Panc1 (cell line): ENCODE data around the gene SLC22A15. TPM values are rescaled to one million over a fixed set of nuclear protein-coding genes. Genes with fewer than 3 reads are reported as not detected.

ENCODE experiments used
- ATAC-seq: fragments of 200-7000 bp; cut with Tn5 transposase; 2 replicates; pipeline ENCODE4 v1.9.1; 2020; ENCODE audit warnings: mild to moderate bottlenecking, moderate library complexity
- BruUV-seq: library from RNA; stranded (reverse); fragments of 400-500 nt; replicated peaks from 2 replicates; lab custom pipeline; 2021; lab: Mats Ljungman, UMichigan
- CTCF ChIA-PET: fragments of 300-600 bp; sonication (Branson Sonifier 250); formaldehyde crosslinking; loops from one replicate; lab custom pipeline; 2022; ENCODE audit warnings: antibody characterized with exemption; lab: Charles Lee
- POLR2A ChIA-PET: fragments of 300-600 bp; sonication (Branson Sonifier 250); formaldehyde crosslinking; loops from one replicate; lab custom pipeline; 2022; ENCODE audit warnings: antibody characterized with exemption; lab: Charles Lee
- DNase-seq: peaks from one replicate; pipeline ENCODE4 v3.0.0-alpha.2; 2010; ENCODE audit warnings: low read depth, low spot score
- H3K27ac ChIP-seq: 2 replicates; pipeline ENCODE4 v1.5.1; 2011; ENCODE audit warnings: mild to moderate bottlenecking, low read length, inconsistent platforms
- H3K27me3 ChIP-seq: fragments of 200-500 bp; sonication (Bioruptor generic); 2 replicates; pipeline ENCODE4 v1.6.0; 2014; ENCODE audit warnings: low read length, inconsistent platforms; ENCODE audit not compliant: control insufficient read depth, insufficient read depth
- H3K36me3 ChIP-seq: fragments of 200-500 bp; sonication (Bioruptor generic); 2 replicates; pipeline ENCODE4 v1.5.1; 2014; ENCODE audit warnings: inconsistent platforms, mild to moderate bottlenecking, low read length, moderate library complexity; ENCODE audit not compliant: control insufficient read depth, insufficient read depth
- H3K4me1 ChIP-seq: 2 replicates; pipeline ENCODE4 v1.5.1; 2011; ENCODE audit warnings: inconsistent platforms, mild to moderate bottlenecking, low read length, moderate library complexity; ENCODE audit not compliant: control insufficient read depth, insufficient read depth
- H3K4me3 ChIP-seq, 2 experiments: 2 replicates each; pipeline ENCODE4 v1.5.1; 2011 to 2012; ENCODE audit warnings: low read depth in 2 of 2, low read length in 2 of 2, mild to moderate bottlenecking in 2 of 2, inconsistent platforms in 1 of 2, moderate library complexity in 1 of 2
- H3K9me3 ChIP-seq: fragments of 200-500 bp; sonication (Bioruptor generic); 2 replicates; pipeline ENCODE4 v1.5.1; 2014; ENCODE audit warnings: low read depth, mild to moderate bottlenecking, inconsistent platforms, low read length, moderate library complexity; ENCODE audit not compliant: control insufficient read depth, insufficient read depth
- POLR2AphosphoS5 ChIP-seq: IDR thresholded peaks from 2 replicates; pipeline ENCODE4 v1.6.1; 2012; ENCODE audit warnings: mild to moderate bottlenecking, low read depth, low read length, moderate library complexity
- SIN3A ChIP-seq: IDR thresholded peaks from 2 replicates; pipeline ENCODE4 v1.6.1; 2012; ENCODE audit warnings: low read depth, mild to moderate bottlenecking, low read length, moderate library complexity, borderline replicate concordance; ENCODE audit not compliant: insufficient read depth
- TCF7L2 ChIP-seq: IDR thresholded peaks from 2 replicates; pipeline ENCODE4 v1.6.1; 2011; ENCODE audit warnings: mild to moderate bottlenecking, low read depth, low read length, inconsistent platforms
- in situ Hi-C: cut with HindIII; loops from 2 replicates; pipeline ENCODE4 v1.10.0; 2016; ENCODE audit warnings: low sequenced_read_pairs, low pct_unique_long_range_greater_than_20kb
- intact Hi-C: fragments of 100-400 bp; cut with micrococcal nuclease; formaldehyde crosslinking; loops from one replicate; pipeline ENCODE4 v1.10.0; 2022; ENCODE audit not compliant: unreplicated experiment
- total RNA-seq: library from RNA; stranded (reverse); gene quantifications from one replicate; pipeline ENCODE4 v1.2.1, GENCODE V29; 2021; ENCODE audit not compliant: unreplicated experiment
- TF ChIP-seq, protein P1 (sequence below), 2 experiments: IDR thresholded peaks; 2 replicates each; pipeline ENCODE4 v1.6.1; 2011 to 2012; ENCODE audit warnings: low read depth in 2 of 2, control low read depth in 1 of 2, low read length in 1 of 2, mild to moderate bottlenecking in 1 of 2, moderate library complexity in 1 of 2; ENCODE audit not compliant: insufficient read depth in 1 of 2
- TF ChIP-seq, protein P2 (sequence below): fragments of 450-650 bp; IDR thresholded peaks from 2 replicates; pipeline ENCODE4 v1.5.1; 2017; ENCODE audit warnings: mild to moderate bottlenecking

The SLC22A15 gene
- total RNA-seq, 1 experiment from 2014 or later, result 0.21 TPM

DNA sequence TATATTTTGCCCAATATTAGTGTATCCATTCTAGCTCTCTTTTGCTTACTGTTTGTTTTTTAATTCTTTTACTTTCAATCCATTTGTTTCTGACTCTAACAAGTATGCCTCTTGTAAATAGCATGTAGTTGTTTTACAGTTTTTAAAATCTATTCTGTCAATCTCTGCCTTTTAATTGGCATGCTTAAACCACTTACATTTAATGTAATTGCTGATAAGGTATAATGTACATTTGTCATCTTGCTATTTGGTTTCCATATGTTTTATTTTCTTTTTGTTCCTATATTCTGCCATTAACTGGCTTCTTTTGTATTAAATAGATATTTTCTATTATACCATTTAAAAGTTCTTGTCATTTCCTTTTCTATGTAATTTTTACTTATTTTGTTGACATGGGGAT, 118.7 kb downstream of the SLC22A15 start:
- Histone ChIP-seq H3K27ac (no peak overlapping the region), H3K27me3 (no peaks in the 10 kb centered on the region), H3K9me3 (no peaks in the 10 kb centered on the region), H3K36me3 (no peaks in the 10 kb centered on the region), H3K4me3 (no peak overlapping the region), H3K4me1 (no peaks in the 10 kb centered on the region)
- in situ Hi-C loops, result no loop called here
- no peak for DNase-seq
- ATAC-seq, result no peak
- ChIA-PET POLR2A (no interaction called here), CTCF (no interaction called here)
- intact Hi-C loops, result no loop called here
- BruUV-seq, result no TSS peak
- no peak for TF ChIP-seq POLR2AphosphoS5
- TF ChIP-seq, protein P1, sequence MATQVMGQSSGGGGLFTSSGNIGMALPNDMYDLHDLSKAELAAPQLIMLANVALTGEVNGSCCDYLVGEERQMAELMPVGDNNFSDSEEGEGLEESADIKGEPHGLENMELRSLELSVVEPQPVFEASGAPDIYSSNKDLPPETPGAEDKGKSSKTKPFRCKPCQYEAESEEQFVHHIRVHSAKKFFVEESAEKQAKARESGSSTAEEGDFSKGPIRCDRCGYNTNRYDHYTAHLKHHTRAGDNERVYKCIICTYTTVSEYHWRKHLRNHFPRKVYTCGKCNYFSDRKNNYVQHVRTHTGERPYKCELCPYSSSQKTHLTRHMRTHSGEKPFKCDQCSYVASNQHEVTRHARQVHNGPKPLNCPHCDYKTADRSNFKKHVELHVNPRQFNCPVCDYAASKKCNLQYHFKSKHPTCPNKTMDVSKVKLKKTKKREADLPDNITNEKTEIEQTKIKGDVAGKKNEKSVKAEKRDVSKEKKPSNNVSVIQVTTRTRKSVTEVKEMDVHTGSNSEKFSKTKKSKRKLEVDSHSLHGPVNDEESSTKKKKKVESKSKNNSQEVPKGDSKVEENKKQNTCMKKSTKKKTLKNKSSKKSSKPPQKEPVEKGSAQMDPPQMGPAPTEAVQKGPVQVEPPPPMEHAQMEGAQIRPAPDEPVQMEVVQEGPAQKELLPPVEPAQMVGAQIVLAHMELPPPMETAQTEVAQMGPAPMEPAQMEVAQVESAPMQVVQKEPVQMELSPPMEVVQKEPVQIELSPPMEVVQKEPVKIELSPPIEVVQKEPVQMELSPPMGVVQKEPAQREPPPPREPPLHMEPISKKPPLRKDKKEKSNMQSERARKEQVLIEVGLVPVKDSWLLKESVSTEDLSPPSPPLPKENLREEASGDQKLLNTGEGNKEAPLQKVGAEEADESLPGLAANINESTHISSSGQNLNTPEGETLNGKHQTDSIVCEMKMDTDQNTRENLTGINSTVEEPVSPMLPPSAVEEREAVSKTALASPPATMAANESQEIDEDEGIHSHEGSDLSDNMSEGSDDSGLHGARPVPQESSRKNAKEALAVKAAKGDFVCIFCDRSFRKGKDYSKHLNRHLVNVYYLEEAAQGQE (IDR thresholded peaks at IDR 0.05; ENCODE audit: insufficient read depth in 1 of 2, low read depth in 2 of 2, low read length in 1 of 2), result no peak
- no peak for TF ChIP-seq SIN3A
- no peak for TF ChIP-seq TCF7L2
- TF ChIP-seq, protein P2, sequence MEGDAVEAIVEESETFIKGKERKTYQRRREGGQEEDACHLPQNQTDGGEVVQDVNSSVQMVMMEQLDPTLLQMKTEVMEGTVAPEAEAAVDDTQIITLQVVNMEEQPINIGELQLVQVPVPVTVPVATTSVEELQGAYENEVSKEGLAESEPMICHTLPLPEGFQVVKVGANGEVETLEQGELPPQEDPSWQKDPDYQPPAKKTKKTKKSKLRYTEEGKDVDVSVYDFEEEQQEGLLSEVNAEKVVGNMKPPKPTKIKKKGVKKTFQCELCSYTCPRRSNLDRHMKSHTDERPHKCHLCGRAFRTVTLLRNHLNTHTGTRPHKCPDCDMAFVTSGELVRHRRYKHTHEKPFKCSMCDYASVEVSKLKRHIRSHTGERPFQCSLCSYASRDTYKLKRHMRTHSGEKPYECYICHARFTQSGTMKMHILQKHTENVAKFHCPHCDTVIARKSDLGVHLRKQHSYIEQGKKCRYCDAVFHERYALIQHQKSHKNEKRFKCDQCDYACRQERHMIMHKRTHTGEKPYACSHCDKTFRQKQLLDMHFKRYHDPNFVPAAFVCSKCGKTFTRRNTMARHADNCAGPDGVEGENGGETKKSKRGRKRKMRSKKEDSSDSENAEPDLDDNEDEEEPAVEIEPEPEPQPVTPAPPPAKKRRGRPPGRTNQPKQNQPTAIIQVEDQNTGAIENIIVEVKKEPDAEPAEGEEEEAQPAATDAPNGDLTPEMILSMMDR, result no peak

GRCh38 chr1:116096013-116096618, 119.8 kb downstream of the SLC22A15 start:
- no peaks in the 10 kb centered on the region for H3K36me3 ChIP-seq
- no peak for TF ChIP-seq TCF7L2
- TF ChIP-seq, protein P2, result no peak
- TF ChIP-seq POLR2AphosphoS5, result no peak
- TF ChIP-seq, protein P1 (IDR thresholded peaks at IDR 0.05; ENCODE audit: insufficient read depth in 1 of 2, low read depth in 2 of 2, low read length in 1 of 2), result no peak
- H3K27me3 ChIP-seq, result no peaks in the 10 kb centered on the region
- in situ Hi-C loops (no loop called here), intact Hi-C loops (no loop called here)
- ChIA-PET CTCF (no interaction called here), POLR2A (no interaction called here)
- H3K4me1 ChIP-seq, result no peaks in the 10 kb centered on the region
- DNase-seq, result no peak
- H3K4me3 ChIP-seq, result no peak overlapping the region
- no peaks in the 10 kb centered on the region for H3K9me3 ChIP-seq
- no peak overlapping the region for H3K27ac ChIP-seq
- ATAC-seq, result no peak
- BruUV-seq, result no TSS peak
